Caco-2 (cell line): Measurements from ENCODE around the gene LORICRIN. TPM values are rescaled to one million over a fixed set of nuclear protein-coding genes. Genes with fewer than 3 reads are reported as not detected.

Experiments used
- BruUV-seq: library from RNA; stranded (reverse); fragments of 400-500 nt; replicated peaks from 2 replicates; lab custom pipeline; 2021; lab: Mats Ljungman, UMichigan
- CTCF ChIA-PET: fragments of 300-600 bp; sonication (Branson Sonifier 250); formaldehyde crosslinking; loops from one replicate; lab custom pipeline; 2022; ENCODE audit warnings: antibody characterized with exemption; lab: Charles Lee
- POLR2A ChIA-PET: fragments of 300-600 bp; sonication (Branson Sonifier 250); formaldehyde crosslinking; loops from one replicate; lab custom pipeline; 2022; ENCODE audit warnings: antibody characterized with exemption; lab: Charles Lee
- DNase-seq, 2 experiments: peaks; one replicate each; pipeline versions ENCODE4 v3.0.0 to v3.0.0-alpha.2; 2020 to 2022
- H3K27me3 ChIP-seq: replicated peaks from 2 replicates; pipeline ENCODE4 v1.6.0; 2011; ENCODE audit warnings: low read length; ENCODE audit not compliant: control insufficient read depth, insufficient read depth
- H3K36me3 ChIP-seq: 2 replicates; pipeline ENCODE4 v1.5.1; 2011; ENCODE audit warnings: low read length; ENCODE audit not compliant: control insufficient read depth, insufficient read depth
- H3K4me1 ChIP-seq: fragments of 250-450 bp; sonication (Bioruptor Pico); 2 replicates; pipeline ENCODE4 v1.5.1; 2020; ENCODE audit warnings: mild to moderate bottlenecking
- H3K4me3 ChIP-seq: 2 replicates; pipeline ENCODE4 v1.5.1; 2011; ENCODE audit warnings: low read depth, mild to moderate bottlenecking, control low read depth, low read length
- H3K9me3 ChIP-seq: fragments of 250-450 bp; sonication (Bioruptor Pico); 2 replicates; pipeline ENCODE4 v1.5.1; 2020; ENCODE audit warnings: mild to moderate bottlenecking, moderate library complexity
- H3K27ac Mint-ChIP-seq: one replicate; pipeline ENCODE4 v1.8.0; 2022; ENCODE audit warnings: mixed read lengths; ENCODE audit not compliant: unreplicated experiment
- H3K27me3 Mint-ChIP-seq: one replicate; pipeline ENCODE4 v1.8.0; 2022; ENCODE audit warnings: mixed read lengths; ENCODE audit not compliant: insufficient read depth, unreplicated experiment
- H3K36me3 Mint-ChIP-seq: one replicate; pipeline ENCODE4 v1.8.0; 2022; ENCODE audit warnings: mild to moderate bottlenecking, mixed read lengths; ENCODE audit not compliant: insufficient read depth, unreplicated experiment
- H3K4me1 Mint-ChIP-seq: one replicate; pipeline ENCODE4 v1.8.0; 2022; ENCODE audit warnings: low read depth, mixed read lengths; ENCODE audit not compliant: unreplicated experiment
- H3K4me3 Mint-ChIP-seq: one replicate; pipeline ENCODE4 v1.8.0; 2022; ENCODE audit warnings: mild to moderate bottlenecking, moderate library complexity, mixed read lengths; ENCODE audit not compliant: unreplicated experiment
- H3K9me3 Mint-ChIP-seq: one replicate; pipeline ENCODE4 v1.8.0; 2022; ENCODE audit warnings: mixed read lengths; ENCODE audit not compliant: unreplicated experiment
- intact Hi-C: fragments of 100-400 bp; cut with micrococcal nuclease; formaldehyde crosslinking; loops from one replicate; pipeline ENCODE4 v1.10.0; 2022; ENCODE audit not compliant: unreplicated experiment
- total RNA-seq: library from RNA; stranded (reverse); gene quantifications from 2 replicates; pipeline ENCODE4 v1.2.3, GENCODE V29; 2022
- TF ChIP-seq, protein P1 (sequence below), 2 experiments: fragments of 200-600 bp in 1 of 2; IDR thresholded peaks; 1 replicate in 1 of 2; 2 replicates in 1 of 2; pipeline versions ENCODE4 v1.5.1 to v1.8.0; 2011 to 2022; ENCODE audit warnings: antibody characterized with exemption in 1 of 2, control low read depth in 1 of 2, inconsistent platforms in 1 of 2, low read depth in 1 of 2, low read length in 1 of 2, mild to moderate bottlenecking in 1 of 2, moderate library complexity in 1 of 2; ENCODE audit not compliant: insufficient read depth in 1 of 2, severe bottlenecking in 1 of 2, unreplicated experiment in 1 of 2

LORICRIN gene
- total RNA-seq, 1 experiment from 2014 or later, result not detected

DNA sequence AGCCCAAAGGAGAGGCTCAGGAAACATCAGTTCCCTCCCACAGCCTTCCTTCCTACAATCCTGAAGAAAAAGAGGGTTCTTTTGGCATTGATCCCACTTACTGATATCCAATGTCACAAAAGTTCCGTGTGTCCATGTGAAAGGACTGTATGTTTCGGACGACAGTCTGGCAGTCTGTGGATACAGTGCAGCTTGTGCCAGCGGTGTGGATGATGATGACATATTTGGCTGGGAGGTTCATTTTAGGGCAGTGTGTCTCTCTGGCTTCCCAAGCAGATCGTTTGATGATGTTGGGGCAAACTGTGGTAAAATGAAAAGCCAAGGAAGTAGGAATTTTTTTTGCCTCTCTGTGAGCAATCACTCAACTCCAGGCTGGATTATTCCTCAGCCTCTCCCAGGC lies 42.8 kb downstream of the LORICRIN start:
- DNase-seq, result no peak
- Mint-ChIP-seq H3K9me3 (no peaks in the 10 kb centered on the region), H3K36me3 (no peaks in the 10 kb centered on the region), H3K4me3 (no peak overlapping the region), H3K27ac (no peak overlapping the region), H3K4me1 (no peaks in the 10 kb centered on the region), H3K27me3 (peaks cover 27% of the 10 kb centered on the region)
- TF ChIP-seq, protein P1, sequence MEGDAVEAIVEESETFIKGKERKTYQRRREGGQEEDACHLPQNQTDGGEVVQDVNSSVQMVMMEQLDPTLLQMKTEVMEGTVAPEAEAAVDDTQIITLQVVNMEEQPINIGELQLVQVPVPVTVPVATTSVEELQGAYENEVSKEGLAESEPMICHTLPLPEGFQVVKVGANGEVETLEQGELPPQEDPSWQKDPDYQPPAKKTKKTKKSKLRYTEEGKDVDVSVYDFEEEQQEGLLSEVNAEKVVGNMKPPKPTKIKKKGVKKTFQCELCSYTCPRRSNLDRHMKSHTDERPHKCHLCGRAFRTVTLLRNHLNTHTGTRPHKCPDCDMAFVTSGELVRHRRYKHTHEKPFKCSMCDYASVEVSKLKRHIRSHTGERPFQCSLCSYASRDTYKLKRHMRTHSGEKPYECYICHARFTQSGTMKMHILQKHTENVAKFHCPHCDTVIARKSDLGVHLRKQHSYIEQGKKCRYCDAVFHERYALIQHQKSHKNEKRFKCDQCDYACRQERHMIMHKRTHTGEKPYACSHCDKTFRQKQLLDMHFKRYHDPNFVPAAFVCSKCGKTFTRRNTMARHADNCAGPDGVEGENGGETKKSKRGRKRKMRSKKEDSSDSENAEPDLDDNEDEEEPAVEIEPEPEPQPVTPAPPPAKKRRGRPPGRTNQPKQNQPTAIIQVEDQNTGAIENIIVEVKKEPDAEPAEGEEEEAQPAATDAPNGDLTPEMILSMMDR (IDR thresholded peaks at IDR 0.05; ENCODE audit: insufficient read depth in 1 of 2, low read depth in 1 of 2, low read length in 1 of 2, severe bottlenecking in 1 of 2, unreplicated experiment in 1 of 2), result no peak
- POLR2A ChIA-PET, result no interaction called here
- no TSS peak for BruUV-seq
- CTCF ChIA-PET, result no interaction called here
- Histone ChIP-seq H3K27me3 (peaks cover 2% of the 10 kb centered on the region; the same call in 1 of the 2 replicates), H3K4me3 (no peak overlapping the region), H3K4me1 (no peaks in the 10 kb centered on the region), H3K36me3 (no peaks in the 10 kb centered on the region), H3K9me3 (no peaks in the 10 kb centered on the region)
- intact Hi-C loops, result no loop called here

DNA sequence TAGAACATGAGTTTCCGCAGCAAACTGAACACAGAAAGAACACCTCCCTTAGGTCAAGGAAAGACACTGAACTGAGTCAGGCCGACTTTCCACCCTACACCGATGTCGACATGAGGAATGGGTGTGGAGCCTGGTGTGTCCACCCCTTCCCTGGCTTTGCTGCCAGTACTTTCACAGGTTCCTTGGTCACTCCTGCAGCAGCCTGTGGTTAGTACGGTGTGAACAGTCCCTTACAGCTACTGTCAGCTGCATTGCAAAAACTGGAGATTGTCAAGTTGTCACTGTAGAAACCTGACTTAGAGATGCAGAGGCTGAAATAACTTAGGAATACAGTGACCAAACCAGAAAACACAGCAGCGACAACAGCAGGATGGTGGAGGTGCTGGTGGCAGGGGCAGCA lies 46.2 kb downstream of the LORICRIN start:
- intact Hi-C loops, result no loop called here
- Histone ChIP-seq H3K27me3 (peaks cover 4% of the 10 kb centered on the region; the same call in 1 of the 2 replicates), H3K9me3 (no peaks in the 10 kb centered on the region), H3K36me3 (no peaks in the 10 kb centered on the region), H3K4me3 (no peak overlapping the region), H3K4me1 (no peaks in the 10 kb centered on the region)
- Mint-ChIP-seq H3K27ac (no peak overlapping the region), H3K36me3 (no peaks in the 10 kb centered on the region), H3K4me3 (no peak overlapping the region), H3K9me3 (no peaks in the 10 kb centered on the region), H3K4me1 (no peaks in the 10 kb centered on the region), H3K27me3 (peaks cover 19% of the 10 kb centered on the region)
- CTCF ChIA-PET, result no interaction called here
- BruUV-seq, result no TSS peak
- DNase-seq, result no peak
- TF ChIP-seq, protein P1 (IDR thresholded peaks at IDR 0.05; ENCODE audit: insufficient read depth in 1 of 2, low read depth in 1 of 2, low read length in 1 of 2, severe bottlenecking in 1 of 2, unreplicated experiment in 1 of 2), result no peak
- POLR2A ChIA-PET, result no interaction called here

DNA sequence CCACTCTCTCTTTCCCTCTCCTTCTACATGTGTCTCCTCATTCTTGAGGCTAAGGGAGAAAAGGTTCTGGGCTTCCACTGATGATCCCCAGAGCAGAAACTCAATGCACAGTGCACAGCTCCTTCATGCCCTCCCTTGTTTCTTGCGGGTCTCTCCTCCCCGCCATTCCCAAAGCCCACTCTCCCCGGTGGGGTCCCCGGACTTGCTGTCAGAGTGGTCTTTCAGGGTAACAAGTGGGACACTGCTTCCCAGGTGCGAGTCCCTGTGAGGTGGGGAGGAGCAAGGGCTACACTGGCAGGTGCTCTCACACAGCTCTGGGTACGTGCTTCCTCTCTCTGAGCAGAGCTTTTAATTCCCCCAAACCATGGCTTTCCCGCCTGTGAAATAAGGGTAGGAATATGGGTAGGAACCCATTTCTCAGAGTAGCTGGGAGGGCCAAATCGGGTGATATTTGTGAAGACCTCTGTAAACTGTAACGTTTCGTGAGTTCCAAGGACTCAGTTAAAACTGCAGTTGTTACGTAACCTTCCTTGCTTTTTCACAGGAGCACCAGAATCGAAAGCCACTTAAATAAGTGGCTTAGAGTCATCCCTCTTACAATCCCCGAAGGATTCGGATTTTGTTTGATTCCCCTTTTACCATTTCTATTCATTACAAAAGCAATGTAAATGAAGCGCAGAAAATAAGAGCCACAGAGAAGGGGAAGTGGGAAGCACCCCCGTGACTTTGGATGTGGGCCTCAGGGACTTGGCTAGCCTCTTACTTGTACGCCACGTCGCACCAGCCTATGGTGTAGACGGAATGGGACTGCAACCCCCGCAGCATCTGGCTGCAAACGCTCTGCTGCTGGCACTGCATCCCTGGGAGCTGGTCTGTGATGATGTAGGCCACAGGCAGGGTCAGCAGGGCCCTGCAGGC lies 47.1 kb downstream of the LORICRIN start:
- no peaks in the 10 kb centered on the region for H3K36me3 Mint-ChIP-seq
- no peak overlapping the region for H3K4me3 ChIP-seq
- H3K4me1 ChIP-seq, result no peaks in the 10 kb centered on the region
- no peaks in the 10 kb centered on the region for H3K9me3 ChIP-seq
- no peak overlapping the region for H3K4me3 Mint-ChIP-seq
- TF ChIP-seq, protein P1 (IDR thresholded peaks at IDR 0.05; ENCODE audit: insufficient read depth in 1 of 2, low read depth in 1 of 2, low read length in 1 of 2, severe bottlenecking in 1 of 2, unreplicated experiment in 1 of 2), result no peak
- ChIA-PET POLR2A (no interaction called here), CTCF (no interaction called here)
- DNase-seq, result no peak
- peaks cover 19% of the 10 kb centered on the region for H3K27me3 Mint-ChIP-seq
- intact Hi-C loops, result no loop called here
- no peak overlapping the region for H3K27ac Mint-ChIP-seq
- no peaks in the 10 kb centered on the region for H3K9me3 Mint-ChIP-seq
- H3K4me1 Mint-ChIP-seq, result no peaks in the 10 kb centered on the region
- H3K36me3 ChIP-seq, result no peaks in the 10 kb centered on the region
- BruUV-seq, result no TSS peak
- H3K27me3 ChIP-seq, result peaks cover 4% of the 10 kb centered on the region; the same call in 1 of the 2 replicates
